OCI-LY7 (cell line): ENCODE results near the gene TNPO1. TPM values are rescaled to one million over a fixed set of nuclear protein-coding genes. Genes with fewer than 3 reads are reported as not detected.

ENCODE experiments used
- BruUV-seq: library from RNA; stranded (reverse); fragments of 400-500 nt; replicated peaks from 2 replicates; lab custom pipeline; 2021; lab: Mats Ljungman, UMichigan
- CTCF ChIA-PET: fragments of 300-600 bp; sonication (Branson Sonifier 250); formaldehyde crosslinking; loops from one replicate; lab custom pipeline; 2022; ENCODE audit warnings: antibody characterized with exemption; ENCODE audit not compliant: unreplicated experiment; lab: Charles Lee
- POLR2A ChIA-PET: fragments of 300-600 bp; sonication (Branson Sonifier 250); formaldehyde crosslinking; loops from one replicate; lab custom pipeline; 2022; ENCODE audit warnings: antibody characterized with exemption; lab: Charles Lee
- DNase-seq: peaks from one replicate; pipeline ENCODE4 v3.0.0-alpha.2; 2015; ENCODE audit warnings: low spot score
- H2AFZ ChIP-seq: fragments of 200-600 bp; sonication (generic), shearing (Covaris generic); 2 replicates; pipeline ENCODE4 v1.6.1; 2014; ENCODE audit warnings: mild to moderate bottlenecking, antibody characterized with exemption, low read length, moderate library complexity
- H3K27ac ChIP-seq: fragments of 200-600 bp; sonication (generic); 2 replicates; pipeline ENCODE4 v1.5.1; 2014; ENCODE audit warnings: mixed run types, low read depth, mild to moderate bottlenecking, moderate library complexity, low read length, inconsistent platforms; ENCODE audit not compliant: poor library complexity, severe bottlenecking
- H3K36me3 ChIP-seq: fragments of 200-600 bp; sonication (generic); 2 replicates; pipeline ENCODE4 v1.6.1; 2014; ENCODE audit warnings: mild to moderate bottlenecking, antibody characterized with exemption, low read length, moderate library complexity, mixed read lengths; ENCODE audit not compliant: insufficient read depth
- H3K4me1 ChIP-seq: fragments of 200-600 bp; sonication (generic); 2 replicates; pipeline ENCODE4 v1.5.1; 2014; ENCODE audit warnings: mild to moderate bottlenecking, low read length; ENCODE audit not compliant: insufficient read depth, poor library complexity, severe bottlenecking
- H3K4me2 ChIP-seq: fragments of 200-600 bp; sonication (generic); 2 replicates; pipeline ENCODE4 v1.6.1; 2014; ENCODE audit warnings: mild to moderate bottlenecking, low read length
- H3K4me3 ChIP-seq: fragments of 200-600 bp; sonication (generic); 2 replicates; pipeline ENCODE4 v1.5.1; 2014; ENCODE audit warnings: mild to moderate bottlenecking, low read depth, low read length; ENCODE audit not compliant: poor library complexity, severe bottlenecking
- H3K79me2 ChIP-seq: fragments of 200-600 bp; sonication (generic); 2 replicates; pipeline ENCODE4 v1.6.1; 2016; ENCODE audit warnings: low read depth, mild to moderate bottlenecking, low read length, moderate library complexity, mixed read lengths; ENCODE audit not compliant: insufficient read depth
- H3K9me2 ChIP-seq: fragments of 200-600 bp; sonication (generic); 2 replicates; pipeline ENCODE4 v1.6.1; 2016; ENCODE audit warnings: mild to moderate bottlenecking, low read length, mixed read lengths; ENCODE audit not compliant: insufficient read depth
- H3K9me3 ChIP-seq: fragments of 200-600 bp; sonication (generic); 2 replicates; pipeline ENCODE4 v1.6.1; 2014; ENCODE audit warnings: mild to moderate bottlenecking, mixed run types, low read length, mixed read lengths
- H4K20me1 ChIP-seq: fragments of 200-600 bp; sonication (generic); 2 replicates; pipeline ENCODE4 v1.6.1; 2014; ENCODE audit warnings: mild to moderate bottlenecking, antibody characterized with exemption, low read length, moderate library complexity, mixed read lengths; ENCODE audit not compliant: insufficient read depth
- CTCF ChIP-seq: fragments of 200-600 bp; sonication (generic); conservative IDR thresholded peaks from 2 replicates; pipeline ENCODE4 v1.5.1; 2014; ENCODE audit warnings: mild to moderate bottlenecking, antibody characterized with exemption, low read length, moderate library complexity, mixed read lengths
- EZH2phosphoT487 ChIP-seq: fragments of 200-600 bp; sonication (generic); IDR thresholded peaks from 2 replicates; pipeline ENCODE4 v1.6.1; 2018; ENCODE audit warnings: low read depth, borderline replicate concordance, mild to moderate bottlenecking, mixed run types, antibody characterized with exemption, low read length, moderate library complexity, mixed read lengths
- intact Hi-C: fragments of 100-400 bp; cut with micrococcal nuclease; formaldehyde crosslinking; loops from one replicate; pipeline ENCODE4 v1.10.0; 2022; ENCODE audit not compliant: unreplicated experiment
- total RNA-seq, 2 experiments: library from RNA; depleted of rRNA in 1 of 2; stranded (reverse); fragments of >200 nt in 1 of 2; shearing (Covaris generic) in 1 of 2; gene quantifications; 2 replicates each; pipeline ENCODE4 v1.2.3, GENCODE V29; 2014 to 2022

TNPO1 gene
- total RNA-seq, 2 experiments from 2014 or later: 95.2 to 132 TPM

- no peak for TF ChIP-seq CTCF
- TF ChIP-seq EZH2phosphoT487: no peak
- no peak overlapping the region for H3K4me3 ChIP-seq
- no TSS peak for BruUV-seq
- no peak for DNase-seq
- H3K4me1 ChIP-seq: no peaks in the 10 kb centered on the region
- no peaks in the 10 kb centered on the region for H3K9me3 ChIP-seq
- no peak overlapping the region for H3K4me2 ChIP-seq
- ChIA-PET POLR2A (no interaction called here), CTCF (no interaction called here)
- intact Hi-C loops: no loop called here
- no peaks in the 10 kb centered on the region for H3K36me3 ChIP-seq
- H4K20me1 ChIP-seq: no peaks in the 10 kb centered on the region
- no peak overlapping the region for H3K27ac ChIP-seq
- H3K9me2 ChIP-seq: no peaks in the 10 kb centered on the region
- H3K79me2 ChIP-seq: no peaks in the 10 kb centered on the region
- no peak overlapping the region for H2AFZ ChIP-seq
Observed at GRCh38 chr5:72940082-72940481, 123.6 kb downstream of the TNPO1 start.

- ChIA-PET POLR2A (no interaction called here), CTCF (no interaction called here)
- H3K4me1 ChIP-seq: no peaks in the 10 kb centered on the region
- DNase-seq: no peak
- H3K9me2 ChIP-seq: no peaks in the 10 kb centered on the region
- H3K4me2 ChIP-seq: no peak overlapping the region
- H3K27ac ChIP-seq: no peak overlapping the region
- H3K79me2 ChIP-seq: no peaks in the 10 kb centered on the region
- TF ChIP-seq EZH2phosphoT487 (no peak), CTCF (no peak)
- no peak overlapping the region for H3K4me3 ChIP-seq
- BruUV-seq: no TSS peak
- intact Hi-C loops: no loop called here
- no peaks in the 10 kb centered on the region for H4K20me1 ChIP-seq
- H3K36me3 ChIP-seq: no peaks in the 10 kb centered on the region
- no peaks in the 10 kb centered on the region for H3K9me3 ChIP-seq
- H2AFZ ChIP-seq: no peak overlapping the region
Observed at GRCh38 chr5:72943307-72943706, 126.8 kb downstream of the TNPO1 start.

GRCh38 chr5:72947498-72947897 is 131.0 kb downstream of the TNPO1 start:
- Histone ChIP-seq H3K4me3 (no peak overlapping the region), H4K20me1 (no peaks in the 10 kb centered on the region), H3K79me2 (no peaks in the 10 kb centered on the region), H3K9me3 (no peaks in the 10 kb centered on the region), H3K9me2 (no peaks in the 10 kb centered on the region), H2AFZ (no peak overlapping the region), H3K4me2 (no peak overlapping the region), H3K36me3 (no peaks in the 10 kb centered on the region), H3K4me1 (peaks cover 10% of the 10 kb centered on the region), H3K27ac (no peak overlapping the region)
- TF ChIP-seq CTCF (no peak), EZH2phosphoT487 (no peak)
- ChIA-PET POLR2A (no interaction called here), CTCF (no interaction called here)
- no TSS peak for BruUV-seq
- intact Hi-C loops: no loop called here
- no peak for DNase-seq
